ENCODE measurements around the gene KDM1A. TPM values are rescaled to one million over a fixed set of nuclear protein-coding genes. Genes with fewer than 3 reads are reported as not detected.

Gene KDM1A
- total and polyA plus RNA-seq, 2 of the 13 experiments (the other 11 are each of a cell fraction or from before 2014, with no cell fraction given) = 81.3 to 173 TPM

- no peak overlapping the region for H3K4me2 ChIP-seq (ENCODE audit: low read depth, low read length)
- intact Hi-C loops (cut with micrococcal nuclease; ENCODE audit: unreplicated experiment) = no loop called here
- in situ Hi-C loops (cut with HindIII; ENCODE audit: extremely low pct_ligation_motif_present, low pct_unique_long_range_greater_than_20kb) = loop anchor here (10.0 kb wide), 1 partner anchor 174 kb away; no protein-coding TSS in a partner anchor
These were observed 82.0 kb downstream of the KDM1A start for GRCh38 chr1:23101101-23101827.

GRCh38 chr1:23101887-23102286 lies 82.6 kb downstream of the KDM1A start:
- H3K27me3 ChIP-seq (ENCODE audit: control insufficient read depth in 1 of 2, insufficient read depth in 2 of 2, low read length in 2 of 2) = no peaks in the 10 kb centered on the region
- no peaks in the 10 kb centered on the region for H3K79me2 ChIP-seq (ENCODE audit: insufficient read depth, low read length)
- in situ Hi-C loops (cut with HindIII; ENCODE audit: extremely low pct_ligation_motif_present, low pct_unique_long_range_greater_than_20kb) (loop anchor here (10.0 kb wide), 1 partner anchor 173 kb away; no protein-coding TSS in a partner anchor), intact Hi-C loops (cut with micrococcal nuclease; ENCODE audit: unreplicated experiment) (no loop called here)
- no peak overlapping the region for H3K4me3 ChIP-seq (replicated peaks in 1 of 3; ENCODE audit: insufficient read depth in 1 of 3, low read depth in 2 of 3, low read length in 3 of 3)
- FAIRE-seq = no peak
- no peak for DNase-seq (ENCODE audit: low spot score)
- POLR2A ChIA-PET = no interaction called here
- H3K27ac ChIP-seq (ENCODE audit: extremely low read length, insufficient read depth, low read length) = no peak overlapping the region
- H3K9ac ChIP-seq (ENCODE audit: insufficient read depth, low read depth, low read length) = no peak overlapping the region
- no peaks in the 10 kb centered on the region for H3K9me3 ChIP-seq (ENCODE audit: low read length)
- 98% methylated on average over 2 of the region's 2 CpGs for WGBS (ENCODE audit: low lambda C conversion rate)
- CTCF ChIA-PET (ENCODE audit: low intra/inter-chr PET ratio, low total read pairs) = interaction anchor here (1.3 to 5.6 kb wide), 2 partner anchors 81 to 84 kb away, joined by 4 to 110 read pairs; no protein-coding TSS in a partner anchor
- H4K20me1 ChIP-seq (ENCODE audit: insufficient read depth, low read length) = peaks cover 4% of the 10 kb centered on the region
- BruUV-seq (replicated peaks) = no TSS peak
- H3K4me2 ChIP-seq (ENCODE audit: low read depth, low read length) = no peak overlapping the region
- peaks cover 38% of the 10 kb centered on the region for H3K4me1 ChIP-seq (ENCODE audit: insufficient read depth, low read length)
- no peak for ATAC-seq
- H2AFZ ChIP-seq (ENCODE audit: low read length) = no peak overlapping the region
- peaks cover 0 to 8% of the 10 kb centered on the region in 2 experiments; a peak in 3 of 5 replicates for H3K36me3 ChIP-seq (replicated peaks in 1 of 2; ENCODE audit: control insufficient read depth in 1 of 2, insufficient read depth in 2 of 2, low read length in 2 of 2)
- TF ChIP-seq PTBP1 (IDR thresholded peaks at IDR 0.05; ENCODE audit: low read depth, low read length, poor library complexity, severe bottlenecking) = no peak
- TF ChIP-seq MYC (CRISPR knock-in tag; IDR thresholded peaks at IDR 0.05; ENCODE audit: borderline replicate concordance) = no peak
- TF ChIP-seq ELF3 (CRISPR knock-in tag; IDR thresholded peaks at IDR 0.05) = no peak
- no peak for TF ChIP-seq ZNF652 (CRISPR knock-in tag; IDR thresholded peaks at IDR 0.05; ENCODE audit: borderline replicate concordance, low read depth)
- no peak for TF ChIP-seq FLYWCH1 (CRISPR knock-in tag; IDR thresholded peaks at IDR 0.05)
- no peak for TF ChIP-seq PREB (CRISPR knock-in tag; IDR thresholded peaks at IDR 0.05)
- no peak for TF ChIP-seq MYNN (CRISPR knock-in tag; IDR thresholded peaks at IDR 0.05; ENCODE audit: low read depth)

More at GRCh38 chr1:23101101-23101827, 82.0 kb downstream of the KDM1A start:
- FAIRE-seq (no peak), ATAC-seq (no peak), DNase-seq (ENCODE audit: low spot score) (no peak)
- Histone ChIP-seq H3K79me2 (ENCODE audit: insufficient read depth, low read length) (no peaks in the 10 kb centered on the region), H3K4me1 (ENCODE audit: insufficient read depth, low read length) (peaks cover 39% of the 10 kb centered on the region), H3K27ac (ENCODE audit: extremely low read length, insufficient read depth, low read length) (no peak overlapping the region), H2AFZ (ENCODE audit: low read length) (no peak overlapping the region), H3K9ac (ENCODE audit: insufficient read depth, low read depth, low read length) (no peak overlapping the region), H3K9me3 (ENCODE audit: low read length) (no peaks in the 10 kb centered on the region), H3K4me3 (replicated peaks in 1 of 3; ENCODE audit: insufficient read depth in 1 of 3, low read depth in 2 of 3, low read length in 3 of 3) (no peak overlapping the region), H4K20me1 (ENCODE audit: insufficient read depth, low read length) (peaks cover 4% of the 10 kb centered on the region), H3K27me3 (ENCODE audit: control insufficient read depth in 1 of 2, insufficient read depth in 2 of 2, low read length in 2 of 2) (no peaks in the 10 kb centered on the region), H3K36me3 (replicated peaks in 1 of 2; ENCODE audit: control insufficient read depth in 1 of 2, insufficient read depth in 2 of 2, low read length in 2 of 2) (peaks cover 0 to 5% of the 10 kb centered on the region in 2 experiments; a peak in 2 of 5 replicates)
- ChIA-PET POLR2A (no interaction called here), CTCF (ENCODE audit: low intra/inter-chr PET ratio, low total read pairs) (interaction anchor here (5.6 kb wide), 1 partner anchor 85 kb away, joined by 110 read pairs; no protein-coding TSS in a partner anchor)
- BruUV-seq (replicated peaks) = no TSS peak
- no peak for TF ChIP-seq ZNF576 (CRISPR knock-in tag; IDR thresholded peaks at IDR 0.05)
- TF ChIP-seq GFI1 (CRISPR knock-in tag; IDR thresholded peaks at IDR 0.05; ENCODE audit: borderline replicate concordance) = no peak
- no peak for TF ChIP-seq ZNF282 (IDR thresholded peaks at IDR 0.05; ENCODE audit: partially characterized antibody)
- TF ChIP-seq RFX3 (CRISPR knock-in tag; IDR thresholded peaks at IDR 0.05) = no peak
- no peak for TF ChIP-seq SKI (IDR thresholded peaks at IDR 0.05; ENCODE audit: partially characterized antibody)
- TF ChIP-seq ZC3H13 (CRISPR knock-in tag; IDR thresholded peaks at IDR 0.05) = no peak
- peak; percentile 28; the same call in 1 of the 2 replicates for TF ChIP-seq NR2F6 (IDR thresholded peaks at IDR 0.05)
- no peak for TF ChIP-seq NR2F6 (CRISPR knock-in tag; IDR thresholded peaks at IDR 0.05)
- WGBS (ENCODE audit: low lambda C conversion rate) = 94% methylated on average over 3 of the region's 3 CpGs

All from HepG2 (cell line).